Measurements from ENCODE around the gene CREG2. TPM values are rescaled to one million over a fixed set of nuclear protein-coding genes. Genes with fewer than 3 reads are reported as not detected.
A peak's percentile ranks its signal among the peaks of the same experiment; 100 is the strongest.

The CREG2 gene
- total and polyA plus RNA-seq, 2 donors (not counting 1 experiment from before 2014, with no cell fraction given): 0.10 TPM; not detected in 1

DNA sequence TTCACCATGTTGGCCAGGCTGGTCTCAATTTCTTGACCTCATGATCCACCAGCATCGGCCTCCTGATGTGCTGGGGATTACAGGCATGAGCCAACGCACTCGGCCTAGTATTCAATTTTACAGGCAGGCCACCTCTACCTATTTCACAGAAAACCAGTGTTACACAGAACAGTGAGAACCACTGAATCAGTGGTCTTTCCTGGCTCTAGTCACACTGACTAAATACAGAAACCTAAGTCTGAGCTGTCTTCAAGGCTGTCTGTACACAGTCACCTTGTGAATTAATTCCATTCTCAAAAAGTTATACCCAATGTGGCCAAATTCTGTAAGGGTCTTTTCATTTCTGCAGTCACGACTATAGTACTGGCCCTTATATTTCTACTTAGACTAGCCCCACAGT is 82.3 kb downstream of the CREG2 start:
- Histone ChIP-seq H3K27me3 (replicated peaks in 1 of 4; ENCODE audit: control extremely low read depth in 1 of 4, control insufficient read depth in 3 of 4, insufficient read depth in 4 of 4, low read length in 3 of 4) (no peaks in the 10 kb centered on the region), H3K4me2 (replicated peaks; ENCODE audit: low read depth, low read length, poor library complexity, severe bottlenecking) (no peak overlapping the region), H2AFZ (ENCODE audit: insufficient read depth, low read depth, low read length, poor library complexity, severe bottlenecking) (no peak overlapping the region), H3K4me1 (ENCODE audit: control insufficient read depth in 2 of 2, insufficient read depth in 2 of 2, low read length in 2 of 2) (peaks cover 30 to 41% of the 10 kb centered on the region in 2 donors), H3K79me2 (ENCODE audit: control insufficient read depth, insufficient read depth, low read length) (peaks cover 83% of the 10 kb centered on the region), H3K9me3 (ENCODE audit: control extremely low read depth in 1 of 3, control insufficient read depth in 2 of 3, insufficient read depth in 1 of 3, low read length in 2 of 3) (no peaks in the 10 kb centered on the region), H3K9ac (ENCODE audit: low read length) (no peak overlapping the region), H3K36me3 (replicated peaks in 1 of 2; ENCODE audit: control extremely low read depth in 1 of 2, control insufficient read depth in 1 of 2, extremely low read depth in 1 of 2, insufficient read depth in 2 of 2, low read length in 1 of 2) (peaks cover 0 to 6% of the 10 kb centered on the region in 2 experiments), H3K27ac (ENCODE audit: low read length in 2 of 2) (no peak overlapping the region), H4K20me1 (ENCODE audit: control insufficient read depth, insufficient read depth, low read length, poor library complexity, severe bottlenecking) (peaks cover 51% of the 10 kb centered on the region), H3K4me3 (ENCODE audit: control extremely low read depth in 1 of 5, extremely low read depth in 1 of 5, insufficient read depth in 1 of 5, low read depth in 2 of 5, low read length in 4 of 5) (peak overlapping the region in 1 of 5 experiments; percentile 34)
- ChIA-PET POLR2A (no interaction called here), CTCF (no interaction called here)
- Mint-ChIP-seq H3K9me3 (ENCODE audit: insufficient read depth) (no peaks in the 10 kb centered on the region), H3K4me3 (peak overlapping the region; percentile 93), H3K27me3 (no peaks in the 10 kb centered on the region), H3K4me1 (peaks cover 55% of the 10 kb centered on the region), H3K27ac (peak overlapping the region; percentile 28)
- DNase-seq (no peak), ATAC-seq (ENCODE audit: low read depth) (no peak)
- 96% methylated on average over 3 of the region's 4 CpGs for WGBS (ENCODE audit: insufficient coverage)
- intact Hi-C loops (cut with micrococcal nuclease): loop anchor here (5.0 kb wide), 2 partner anchors 153 to 412 kb away; partner anchors contain the start of gene TBC1D8
- TF ChIP-seq CTCF (IDR thresholded peaks at IDR 0.05): no peak
- TF ChIP-seq EZH2 (IDR thresholded peaks at IDR 0.05; ENCODE audit: borderline replicate concordance, insufficient read depth, low read depth, low read length, poor library complexity, severe bottlenecking): no peak

GRCh38 chr2:101303688-101304087 is 83.6 kb downstream of the CREG2 start:
- Histone ChIP-seq H3K36me3 (replicated peaks in 1 of 2; ENCODE audit: control extremely low read depth in 1 of 2, control insufficient read depth in 1 of 2, extremely low read depth in 1 of 2, insufficient read depth in 2 of 2, low read length in 1 of 2) (peaks cover 0 to 6% of the 10 kb centered on the region in 2 experiments), H2AFZ (ENCODE audit: insufficient read depth, low read depth, low read length, poor library complexity, severe bottlenecking) (no peak overlapping the region), H4K20me1 (ENCODE audit: control insufficient read depth, insufficient read depth, low read length, poor library complexity, severe bottlenecking) (peaks cover 62% of the 10 kb centered on the region), H3K9me3 (ENCODE audit: control extremely low read depth in 1 of 3, control insufficient read depth in 2 of 3, insufficient read depth in 1 of 3, low read length in 2 of 3) (no peaks in the 10 kb centered on the region), H3K79me2 (ENCODE audit: control insufficient read depth, insufficient read depth, low read length) (peaks cover 94% of the 10 kb centered on the region), H3K27ac (ENCODE audit: low read length in 2 of 2) (no peak overlapping the region), H3K4me2 (replicated peaks; ENCODE audit: low read depth, low read length, poor library complexity, severe bottlenecking) (no peak overlapping the region), H3K4me3 (ENCODE audit: control extremely low read depth in 1 of 5, extremely low read depth in 1 of 5, insufficient read depth in 1 of 5, low read depth in 2 of 5, low read length in 4 of 5) (peak overlapping the region in 1 of 5 experiments; percentile 31), H3K9ac (ENCODE audit: low read length) (no peak overlapping the region), H3K4me1 (ENCODE audit: control insufficient read depth in 2 of 2, insufficient read depth in 2 of 2, low read length in 2 of 2) (peaks cover 32 to 42% of the 10 kb centered on the region in 2 donors), H3K27me3 (replicated peaks in 1 of 4; ENCODE audit: control extremely low read depth in 1 of 4, control insufficient read depth in 3 of 4, insufficient read depth in 4 of 4, low read length in 3 of 4) (no peaks in the 10 kb centered on the region)
- Mint-ChIP-seq H3K9me3 (ENCODE audit: insufficient read depth) (no peaks in the 10 kb centered on the region), H3K27me3 (no peaks in the 10 kb centered on the region), H3K27ac (no peak overlapping the region), H3K4me3 (no peak overlapping the region), H3K4me1 (peaks cover 59% of the 10 kb centered on the region)
- ATAC-seq (ENCODE audit: low read depth): no peak
- ChIA-PET POLR2A (no interaction called here), CTCF (no interaction called here)
- DNase-seq: no peak
- no peak for TF ChIP-seq EZH2 (IDR thresholded peaks at IDR 0.05; ENCODE audit: borderline replicate concordance, insufficient read depth, low read depth, low read length, poor library complexity, severe bottlenecking)
- no peak for TF ChIP-seq CTCF (IDR thresholded peaks at IDR 0.05)
- intact Hi-C loops (cut with micrococcal nuclease): no loop called here
- WGBS (ENCODE audit: insufficient coverage): no CpG with 5 or more reads among the region's 1 CpG

Data from B cell (primary cell).